Body of pancreas (tissue), 4 donors: ENCODE results near the gene CGN. TPM values are rescaled to one million over a fixed set of nuclear protein-coding genes. Genes with fewer than 3 reads are reported as not detected.

Source experiments
- ATAC-seq: fragments of 150-250 bp; one replicate; pipeline ENCODE4 v1.9.1; 2016
- DNase-seq, 4 donors: peaks; one replicate each; pipeline ENCODE4 v3.0.0-alpha.2; 2019
- H3K27ac ChIP-seq, 4 donors: fragments of 200-600 bp; sonication (generic); 1 replicate in 3 of 4; 2 replicates in 1 of 4; pipeline versions ENCODE4 v1.5.1 to v1.6.1; 2016 to 2019; ENCODE audit warnings: mild to moderate bottlenecking in 1 of 4, mixed read lengths in 1 of 4, moderate library complexity in 1 of 4
- H3K27me3 ChIP-seq, 2 donors: fragments of 200-600 bp; sonication (generic); one replicate each; pipeline ENCODE4 v1.6.0; 2016; ENCODE audit warnings: mild to moderate bottlenecking in 1 of 2
- H3K36me3 ChIP-seq, 2 donors: fragments of 200-600 bp; sonication (generic); replicated peaks in 1 of 2; 2 replicates each; pipeline ENCODE4 v1.5.1; 2016; ENCODE audit warnings: low read depth in 2 of 2; ENCODE audit not compliant: insufficient read depth in 1 of 2
- H3K4me1 ChIP-seq: fragments of 200-600 bp; sonication (generic); one replicate; pipeline ENCODE4 v1.6.0; 2016
- H3K4me3 ChIP-seq, 2 donors: fragments of 200-600 bp; sonication (generic); 1 replicate in 1 of 2; 2 replicates in 1 of 2; pipeline ENCODE4 v1.5.1; 2016 to 2019
- H3K9me3 ChIP-seq, 3 donors: fragments of 200-600 bp; sonication (generic); 1 replicate in 2 of 3; 2 replicates in 1 of 3; pipeline ENCODE4 v1.5.1; 2016
- POLR2A ChIP-seq, 3 donors: fragments of 450-650 bp; IDR thresholded peaks; one replicate each; pipeline ENCODE4 v1.6.1; 2016; ENCODE audit warnings: antibody characterized with exemption in 3 of 3, mild to moderate bottlenecking in 2 of 3
- WGBS, 2 donors: methylation state at CpG; one replicate each; pipeline ENCODE4 v1.1.5; 2017; 5-methylcytosine and 5-hydroxymethylcytosine counted together
- intact Hi-C: fragments of 100-400 bp; cut with DNase I; formaldehyde crosslinking; loops from one replicate; pipeline ENCODE4 v1.15.1; 2023
- total RNA-seq, 2 donors: library from RNA; depleted of rRNA; stranded (reverse); fragments of >200 nt; gene quantifications; one replicate each; pipeline ENCODE4 v1.1.0, GENCODE V29; 2016
- TF ChIP-seq, protein P1 (sequence below), 7 experiments: fragments of 450-650 bp in 4 of 7; fragments of 200-600 bp in 3 of 7; sonication (generic) in 3 of 7; IDR thresholded peaks; one replicate each; pipeline ENCODE4 v1.5.1; 2016 to 2019; ENCODE audit warnings: antibody characterized with exemption in 7 of 7

The CGN gene
- total RNA-seq, 2 donors from 2014 or later, result 31.0 to 42.8 TPM

GRCh38 chr1:151540021-151540981 is 29.1 kb downstream of the CGN start, which contains the start of gene TUFT1:
Gene TUFT1, plus strand, starts transcription at chr1:151540309. Its CDS starts 58 bp downstream, at chr1:151540367.
- Histone ChIP-seq H3K9me3 (no peaks in the 10 kb centered on the region), H3K36me3 (peaks cover 2 to 18% of the 10 kb centered on the region in 2 donors), H3K27me3 (no peaks in the 10 kb centered on the region), H3K27ac (peak within 1 kb of the TSS; percentile 88 to 96 (median 92)), H3K4me1 (peaks cover 40% of the 10 kb centered on the region), H3K4me3 (peak within 1 kb of the TSS; percentile 60 to 66)
- intact Hi-C loops, result no loop called here
- WGBS, 2 donors, result 1% methylated on average over 47 to 70 of the region's 70 CpGs
- DNase-seq (peak; percentile 96 to 99 (median 98)), ATAC-seq (peak; percentile 91)
- TF ChIP-seq, protein P1, sequence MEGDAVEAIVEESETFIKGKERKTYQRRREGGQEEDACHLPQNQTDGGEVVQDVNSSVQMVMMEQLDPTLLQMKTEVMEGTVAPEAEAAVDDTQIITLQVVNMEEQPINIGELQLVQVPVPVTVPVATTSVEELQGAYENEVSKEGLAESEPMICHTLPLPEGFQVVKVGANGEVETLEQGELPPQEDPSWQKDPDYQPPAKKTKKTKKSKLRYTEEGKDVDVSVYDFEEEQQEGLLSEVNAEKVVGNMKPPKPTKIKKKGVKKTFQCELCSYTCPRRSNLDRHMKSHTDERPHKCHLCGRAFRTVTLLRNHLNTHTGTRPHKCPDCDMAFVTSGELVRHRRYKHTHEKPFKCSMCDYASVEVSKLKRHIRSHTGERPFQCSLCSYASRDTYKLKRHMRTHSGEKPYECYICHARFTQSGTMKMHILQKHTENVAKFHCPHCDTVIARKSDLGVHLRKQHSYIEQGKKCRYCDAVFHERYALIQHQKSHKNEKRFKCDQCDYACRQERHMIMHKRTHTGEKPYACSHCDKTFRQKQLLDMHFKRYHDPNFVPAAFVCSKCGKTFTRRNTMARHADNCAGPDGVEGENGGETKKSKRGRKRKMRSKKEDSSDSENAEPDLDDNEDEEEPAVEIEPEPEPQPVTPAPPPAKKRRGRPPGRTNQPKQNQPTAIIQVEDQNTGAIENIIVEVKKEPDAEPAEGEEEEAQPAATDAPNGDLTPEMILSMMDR (IDR thresholded peaks at IDR 0.05), result no peak
- peak; percentile 92 to 97 (median 96) for TF ChIP-seq POLR2A (IDR thresholded peaks at IDR 0.05)

DNA sequence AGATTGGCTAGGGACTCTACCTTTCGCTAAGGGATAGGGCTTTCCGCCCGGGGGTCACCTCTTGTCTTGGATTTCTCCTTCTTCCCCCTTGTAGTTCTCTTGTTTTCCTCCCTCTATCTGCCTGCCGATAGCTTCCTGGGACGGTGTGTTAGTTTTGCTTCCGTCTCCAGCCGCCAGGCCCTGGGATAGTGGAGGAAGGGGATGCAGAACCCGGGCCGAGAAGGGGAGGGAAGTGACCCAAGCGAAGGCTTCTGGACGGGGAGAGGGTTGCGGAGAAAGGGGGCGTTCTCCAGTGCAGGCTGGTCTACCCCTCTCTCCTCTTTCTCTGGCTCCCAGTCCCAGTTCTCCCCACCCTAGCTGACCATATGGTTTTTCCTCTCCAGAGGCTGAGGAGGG is 29.8 kb downstream of the CGN start:
- TF ChIP-seq, protein P1 (IDR thresholded peaks at IDR 0.05), result peak in 3 of 7 experiments; percentile 5 to 25 (median 23)
- no peak for TF ChIP-seq POLR2A (IDR thresholded peaks at IDR 0.05)
- H3K4me1 ChIP-seq, result peaks cover 40% of the 10 kb centered on the region
- H3K9me3 ChIP-seq, result no peaks in the 10 kb centered on the region
- peak overlapping the region; percentile 88 to 96 (median 92) for H3K27ac ChIP-seq
- intact Hi-C loops, result no loop called here
- H3K4me3 ChIP-seq, result peak overlapping the region; percentile 60 to 66
- WGBS, 2 donors, result 1 to 4% methylated on average over 13 of the region's 13 CpGs
- ATAC-seq (peak; percentile 14), DNase-seq (peak; percentile 31 to 50 (median 42))
- peaks cover 0 to 14% of the 10 kb centered on the region in 2 donors for H3K36me3 ChIP-seq
- no peaks in the 10 kb centered on the region for H3K27me3 ChIP-seq

- intact Hi-C loops, result no loop called here
- Histone ChIP-seq H3K4me3 (peak overlapping the region in 1 of 2 donors; percentile 66), H3K27ac (peak overlapping the region; percentile 88 to 96 (median 92)), H3K4me1 (peaks cover 43% of the 10 kb centered on the region), H3K36me3 (peaks cover 0 to 8% of the 10 kb centered on the region in 2 donors), H3K9me3 (no peaks in the 10 kb centered on the region), H3K27me3 (no peaks in the 10 kb centered on the region)
- 14 to 25% methylated on average over 5 of the region's 5 CpGs for WGBS, 2 donors
- ATAC-seq (no peak), DNase-seq (no peak)
- no peak for TF ChIP-seq POLR2A (IDR thresholded peaks at IDR 0.05)
- TF ChIP-seq, protein P1 (IDR thresholded peaks at IDR 0.05), result no peak
These were observed 30.6 kb downstream of the CGN start for GRCh38 chr1:151541752-151542151.

GRCh38 chr1:151542710-151543129 is 31.5 kb downstream of the CGN start:
- intact Hi-C loops, result no loop called here
- no peaks in the 10 kb centered on the region for H3K27me3 ChIP-seq
- ATAC-seq (no peak), DNase-seq (peak in 1 of 4 donors; percentile 22)
- WGBS, 2 donors, result 24 to 34% methylated on average over 3 of the region's 3 CpGs
- H3K9me3 ChIP-seq, result no peaks in the 10 kb centered on the region
- peaks cover 53% of the 10 kb centered on the region for H3K4me1 ChIP-seq
- H3K36me3 ChIP-seq, result no peaks in the 10 kb centered on the region
- no peak for TF ChIP-seq POLR2A (IDR thresholded peaks at IDR 0.05)
- TF ChIP-seq, protein P1 (IDR thresholded peaks at IDR 0.05), result no peak
- peak overlapping the region in 3 of 4 donors; percentile 44 to 96 (median 93) for H3K27ac ChIP-seq
- no peak overlapping the region for H3K4me3 ChIP-seq
